AML-193 (cell line): ENCODE measurements around the gene TMEM63C.

Experiments
- DNase-seq, 2 experiments: peaks; one replicate each; lab custom pipeline; 2025; lab: John Stamatoyannopoulos, UW

Gene TMEM63C

GRCh38 chr14:77181603-77182437 is at the start of gene TMEM63C:
Gene TMEM63C (plus strand): TSS chr14:77181798. CDS start chr14:77218814, 37,016 bp downstream.
- no peak for DNase-seq

GRCh38 chr14:77131871-77132486 is 49.6 kb upstream of the TMEM63C start:
- DNase-seq, result no peak

GRCh38 chr14:77133720-77134338 is 47.8 kb upstream of the TMEM63C start:
- peak; percentile 21 to 25 for DNase-seq

DNA sequence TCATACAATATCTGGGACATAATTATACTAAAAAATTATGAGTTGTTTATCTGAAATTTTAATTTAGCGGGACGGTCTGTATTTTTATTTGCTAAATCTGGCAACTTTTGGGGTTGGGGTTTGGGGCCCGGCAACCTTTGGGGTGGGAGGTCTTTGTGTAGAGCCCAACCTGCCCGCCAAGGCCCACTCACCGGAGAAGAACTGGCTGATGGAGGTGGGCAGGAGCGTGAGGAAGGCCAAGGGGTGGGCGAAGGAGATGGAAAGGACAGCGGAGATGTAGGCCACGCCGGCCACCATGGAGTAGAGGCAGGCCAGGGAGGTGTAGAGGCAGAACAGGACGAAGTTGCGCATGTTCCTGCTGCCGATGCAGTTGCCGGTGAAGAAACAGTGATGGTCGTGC is 42.6 kb upstream of the TMEM63C start:
- no peak for DNase-seq

GRCh38 chr14:77139540-77140358 is 41.8 kb upstream of the TMEM63C start:
- DNase-seq, result no peak

DNA sequence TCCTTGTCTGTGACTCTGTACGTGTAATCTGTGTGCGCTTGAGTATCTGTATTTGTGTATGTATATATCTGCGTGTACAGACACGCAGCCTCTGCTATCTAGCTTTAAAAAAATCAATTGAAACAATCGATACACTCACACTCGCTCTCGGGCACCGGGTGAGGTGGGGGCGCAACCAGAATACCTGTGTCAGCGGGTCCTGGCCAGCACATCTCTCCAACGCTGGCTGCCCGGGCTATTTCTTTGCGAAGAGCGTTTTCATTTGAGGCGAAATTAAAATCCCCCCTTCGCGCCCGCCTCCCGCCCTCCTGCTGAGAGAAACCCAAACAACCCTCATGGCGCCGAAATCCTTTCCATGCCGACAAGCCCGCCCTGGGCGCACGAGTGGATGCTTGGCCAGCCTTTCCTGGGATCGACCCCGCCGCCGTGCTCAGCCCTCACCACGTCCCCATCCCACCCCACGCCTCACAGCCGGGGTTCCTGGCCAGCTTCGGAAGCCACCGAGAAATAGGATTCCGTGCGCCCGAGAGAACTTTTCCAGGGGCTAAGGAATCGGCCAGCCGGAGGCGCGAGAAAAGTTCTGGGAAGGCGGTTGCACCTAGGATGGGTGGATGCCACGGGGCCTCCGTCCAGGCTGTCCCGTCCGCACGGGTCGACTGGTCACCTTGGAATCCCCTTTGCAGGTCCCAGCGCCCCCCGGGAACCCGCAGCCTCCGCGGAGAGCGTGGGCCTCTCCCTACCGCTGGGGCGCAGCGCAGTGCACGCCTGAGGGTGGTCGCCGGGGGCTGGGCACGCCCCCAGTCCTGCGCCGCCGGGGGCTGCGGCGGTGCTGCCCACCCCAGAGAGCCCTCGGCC is 41.0 kb upstream of the TMEM63C start:
- no peak for DNase-seq

DNA sequence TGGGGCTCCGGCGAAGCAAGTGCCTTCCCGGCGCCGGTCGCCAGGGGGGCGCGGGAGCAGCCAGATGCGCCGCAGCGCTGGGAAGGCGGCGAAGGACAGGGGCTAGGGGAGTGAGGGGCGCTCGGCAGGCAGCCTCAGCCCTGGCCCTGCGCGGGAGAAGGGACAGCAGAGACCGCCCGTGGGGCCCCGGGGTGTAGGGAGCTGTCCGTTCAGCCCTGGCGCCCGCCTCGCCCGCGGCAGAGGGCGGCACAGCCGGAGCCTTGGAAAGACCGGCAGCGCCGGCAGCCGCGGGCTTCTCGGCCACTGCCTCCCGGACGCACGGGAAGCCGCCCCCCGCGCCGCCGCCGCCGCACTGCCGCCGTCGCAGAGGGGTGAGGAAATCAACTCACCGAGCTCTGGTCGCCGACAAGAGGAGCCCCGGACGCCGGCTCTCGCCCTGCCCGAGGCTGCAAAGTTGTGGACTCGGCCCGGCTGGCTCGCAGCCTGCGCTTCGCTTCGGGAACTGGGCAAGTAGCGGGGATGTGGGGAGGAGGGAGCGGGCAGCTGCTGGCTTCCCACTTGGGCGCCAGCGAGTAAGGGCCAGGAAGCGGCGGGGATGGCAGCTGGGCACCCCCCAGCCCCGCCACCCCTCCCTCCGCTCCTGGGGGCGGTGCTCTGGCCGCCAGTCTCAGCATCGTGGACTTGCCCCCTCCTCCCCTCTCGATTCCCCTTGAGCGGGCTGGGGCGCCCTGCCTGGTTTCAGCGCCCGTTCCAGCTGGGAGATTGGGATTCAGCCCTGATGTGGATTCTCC is 40.2 kb upstream of the TMEM63C start, which contains the start of gene ZDHHC22:
Gene ZDHHC22 (minus strand): TSS at position 578 of the 791 bp plus-strand sequence. CDS start 2,053 bp downstream, outside the sequence.
- no peak for DNase-seq

DNA sequence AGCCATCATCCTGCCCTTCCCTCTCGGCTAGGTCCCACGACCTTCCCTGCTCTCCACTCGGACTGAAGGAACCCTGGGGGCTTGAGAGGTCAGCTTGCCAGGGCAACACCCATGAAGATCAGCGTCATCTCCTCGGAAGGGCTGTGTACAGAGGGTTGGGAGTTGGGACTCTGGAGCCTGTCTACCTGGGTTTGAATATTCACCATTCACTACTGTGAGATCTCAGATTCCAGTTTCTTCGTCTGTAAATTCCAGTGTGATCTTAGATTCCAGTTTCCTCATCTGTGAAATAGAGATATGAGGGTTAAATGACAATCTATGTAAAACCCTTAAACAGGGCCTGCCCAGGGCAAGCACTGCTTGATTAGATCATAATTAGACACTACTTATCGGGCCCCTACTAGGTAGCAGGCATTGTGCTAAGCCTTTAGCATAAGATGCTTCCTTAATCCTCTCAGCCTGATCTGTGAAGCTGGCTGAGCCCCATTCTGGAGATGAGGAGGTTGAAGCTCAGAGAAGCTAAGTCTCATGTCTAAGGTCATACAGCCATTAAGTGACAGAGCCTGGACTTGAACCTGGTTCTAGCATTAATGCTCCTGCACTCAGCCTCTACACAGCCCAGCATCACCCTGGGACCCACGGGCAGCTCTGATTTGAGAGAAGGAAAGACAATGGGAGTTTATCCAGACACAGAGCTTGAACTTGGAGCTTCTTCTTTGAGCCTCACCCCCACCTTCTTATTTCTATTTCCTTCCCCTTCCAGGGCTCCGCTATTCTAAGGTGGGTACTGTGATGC is 39.4 kb upstream of the TMEM63C start:
- no peak for DNase-seq

- DNase-seq, result no peak
These were observed 38.5 kb upstream of the TMEM63C start for GRCh38 chr14:77143071-77143470.

DNA sequence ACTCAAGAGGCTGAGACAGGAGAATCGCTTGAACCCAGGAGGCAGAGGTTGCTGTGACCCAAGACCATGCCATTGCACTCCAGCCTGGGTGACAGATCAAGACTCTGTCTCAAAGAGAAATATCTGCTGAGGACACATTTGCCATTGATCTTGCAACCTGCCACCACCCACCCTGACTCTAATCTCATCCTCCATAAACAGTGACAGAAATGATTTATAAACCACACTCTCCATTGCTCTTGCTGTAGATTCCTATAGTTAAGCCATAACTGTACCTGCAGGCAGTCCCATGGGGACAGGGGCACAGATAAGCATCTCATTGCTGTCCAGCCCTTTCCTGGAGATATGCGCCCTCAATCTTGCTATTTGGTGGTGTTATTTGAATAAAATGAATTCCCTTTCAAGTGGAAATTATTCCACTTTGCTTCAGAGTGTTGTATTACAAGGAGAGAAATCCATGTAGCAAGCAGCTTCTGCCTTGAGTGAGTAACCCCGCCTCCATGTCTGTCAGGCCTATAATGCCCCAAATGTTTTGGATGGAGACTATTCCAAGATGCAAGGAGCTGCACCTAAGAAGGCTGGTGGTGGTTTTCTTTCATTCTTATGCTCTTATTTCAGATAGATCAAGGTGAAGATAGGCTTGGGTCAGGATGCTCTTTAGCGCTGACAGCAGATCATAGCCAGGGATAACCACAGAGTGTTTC is 37.0 kb upstream of the TMEM63C start:
- no peak for DNase-seq

GRCh38 chr14:77145975-77146740 is 35.4 kb upstream of the TMEM63C start:
- DNase-seq, result no peak

DNA sequence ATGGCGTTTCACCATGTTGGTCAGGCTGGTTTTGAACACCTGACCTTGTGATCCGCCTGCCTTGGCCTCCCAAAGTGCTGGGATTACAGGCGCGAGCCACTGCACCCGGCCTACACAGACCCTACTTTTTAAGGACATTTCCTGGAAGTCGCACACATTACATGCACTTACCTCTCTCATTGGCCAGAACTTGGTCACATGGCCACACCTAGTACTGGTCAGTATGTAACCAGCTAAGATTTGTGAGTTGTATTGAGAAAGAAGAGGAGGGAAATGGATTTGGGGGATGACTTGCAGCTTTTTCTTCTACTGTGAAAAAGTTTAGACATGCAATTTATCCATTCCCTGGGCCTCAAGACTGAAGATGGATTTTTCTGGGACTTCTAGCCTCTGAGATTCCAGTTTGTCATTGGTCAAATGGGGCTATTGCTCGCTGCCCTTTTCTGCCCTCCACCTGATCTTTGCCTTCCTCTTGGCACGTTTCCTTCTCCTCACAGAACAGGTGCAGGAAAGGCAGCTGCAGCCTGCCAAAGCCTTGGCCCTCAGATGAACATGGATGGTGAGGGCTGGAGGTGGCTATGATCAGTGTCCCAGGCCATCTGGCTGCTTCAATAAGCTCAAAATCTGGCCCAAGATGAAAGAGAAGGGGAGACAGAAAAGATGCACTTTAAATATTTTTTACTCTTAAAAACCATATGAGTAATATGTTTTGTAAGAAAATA is 32.9 kb upstream of the TMEM63C start:
- no peak for DNase-seq

DNA sequence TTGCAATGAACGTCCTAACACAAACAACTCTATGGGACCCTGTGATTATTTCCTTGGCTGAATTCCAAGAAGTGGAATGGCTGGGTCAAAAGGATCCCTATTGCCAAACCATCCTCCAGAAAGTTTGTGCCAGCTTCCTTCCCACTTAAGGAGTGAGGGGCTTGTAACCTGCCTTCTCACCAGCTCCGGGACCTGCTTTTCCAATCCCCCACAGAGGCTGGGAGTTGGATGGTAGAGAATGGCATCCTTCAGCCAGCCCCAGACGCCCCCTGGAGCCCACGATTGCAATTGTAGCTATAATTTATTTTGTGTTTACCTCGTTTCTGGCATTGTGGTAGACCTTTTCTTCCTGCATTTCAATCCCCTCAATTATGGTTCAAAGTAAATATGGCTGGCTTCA is 30.4 kb upstream of the TMEM63C start:
- DNase-seq, result no peak

DNA sequence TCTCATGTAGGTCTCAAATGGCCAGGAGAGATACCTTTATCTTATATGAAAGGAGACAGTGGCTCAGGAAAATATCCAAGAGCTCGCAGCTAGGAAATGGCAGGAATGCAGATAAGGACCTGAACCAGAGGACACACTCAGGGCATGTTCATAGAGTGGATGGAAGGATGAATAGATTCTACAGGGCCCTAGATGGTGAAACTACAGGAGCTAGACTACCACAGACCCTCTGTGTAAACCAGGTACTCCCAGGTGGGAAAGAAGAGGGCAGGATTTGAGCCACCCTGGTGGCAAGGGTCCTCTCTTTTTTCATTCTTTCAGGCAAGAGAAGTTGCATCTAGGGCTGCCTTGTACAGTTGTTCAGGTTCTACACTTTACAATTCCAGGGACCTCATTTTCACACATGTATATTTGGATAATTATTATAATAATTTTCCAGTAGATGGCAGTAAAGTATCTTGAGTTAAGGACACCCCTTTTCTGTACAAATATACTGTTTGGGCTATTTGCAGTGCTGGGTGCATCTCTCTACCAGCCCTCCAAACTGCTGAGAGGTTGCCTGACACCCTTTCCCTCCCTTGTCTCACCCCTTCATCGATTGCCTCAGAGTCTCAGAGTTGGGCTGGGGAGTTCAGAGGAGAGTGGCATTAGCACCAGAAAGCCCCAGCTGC is 29.5 kb upstream of the TMEM63C start:
- DNase-seq, result peak; percentile 53 to 75

DNA sequence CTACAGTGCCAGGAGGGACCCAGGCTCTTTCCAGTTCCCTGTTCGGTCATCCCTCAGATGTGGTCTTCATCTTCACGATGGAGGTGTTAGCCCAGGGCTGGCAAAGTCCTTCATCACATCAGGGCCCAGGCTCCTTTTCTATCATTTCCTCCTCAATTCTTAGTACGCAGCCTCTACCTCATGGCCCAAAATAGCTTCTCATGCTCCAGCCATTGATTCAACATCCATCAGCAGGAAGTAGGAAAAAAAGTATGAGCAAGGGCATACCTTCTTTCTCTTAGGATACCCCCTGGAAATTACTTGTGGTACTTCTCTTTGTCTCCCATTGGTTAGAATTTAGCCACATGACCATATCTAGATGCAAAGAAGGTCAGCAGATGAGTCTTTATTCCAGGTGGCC is 27.8 kb upstream of the TMEM63C start:
- no peak for DNase-seq

DNA sequence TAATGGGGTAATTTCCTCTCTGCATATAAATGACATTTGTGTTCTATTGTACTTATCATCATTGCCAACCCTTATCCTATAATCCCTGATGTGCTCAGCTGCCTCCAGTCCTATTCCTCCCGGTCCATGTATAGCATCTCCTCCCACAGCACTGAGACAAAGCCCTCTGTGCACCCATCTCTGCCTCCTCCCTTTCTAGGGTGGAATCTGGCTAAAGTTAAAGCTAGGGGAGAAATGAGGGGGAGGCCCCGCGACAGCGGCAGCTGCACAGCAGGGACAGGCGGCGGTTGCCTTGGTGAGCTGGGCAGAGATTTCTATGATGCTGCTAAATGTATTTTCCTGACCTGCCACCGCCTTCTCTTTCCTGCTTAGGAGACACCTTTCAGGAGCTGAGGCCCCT is 27.2 kb upstream of the TMEM63C start:
- no peak for DNase-seq

- no peak for DNase-seq
These were observed 26.5 kb upstream of the TMEM63C start for GRCh38 chr14:77155083-77155482.
